Astrocyte of the spinal cord (primary cell): ENCODE data around the gene TMEM14C.

Source experiments
- DNase-seq: peaks from one replicate; pipeline ENCODE4 v3.0.0; 2011; ENCODE audit warnings: low read depth, low spot score
- H3K4me3 ChIP-seq: 2 replicates; pipeline ENCODE4 v1.5.1; 2011; ENCODE audit warnings: low read depth, mild to moderate bottlenecking, low read length, moderate library complexity
- CTCF ChIP-seq: IDR thresholded peaks from 2 replicates; pipeline ENCODE4 v1.5.1; 2012; ENCODE audit warnings: low read depth, mild to moderate bottlenecking, low read length, inconsistent platforms
- in situ Hi-C: cut with HindIII; loops from 2 replicates; pipeline ENCODE4 v1.10.0; 2017; ENCODE audit warnings: low sequenced_read_pairs

The TMEM14C gene

GRCh38 chr6:10759884-10760329 lies 37.0 kb downstream of the TMEM14C start:
- no peak for TF ChIP-seq CTCF
- peak; percentile 78 for DNase-seq
- in situ Hi-C loops: no loop called here

DNA sequence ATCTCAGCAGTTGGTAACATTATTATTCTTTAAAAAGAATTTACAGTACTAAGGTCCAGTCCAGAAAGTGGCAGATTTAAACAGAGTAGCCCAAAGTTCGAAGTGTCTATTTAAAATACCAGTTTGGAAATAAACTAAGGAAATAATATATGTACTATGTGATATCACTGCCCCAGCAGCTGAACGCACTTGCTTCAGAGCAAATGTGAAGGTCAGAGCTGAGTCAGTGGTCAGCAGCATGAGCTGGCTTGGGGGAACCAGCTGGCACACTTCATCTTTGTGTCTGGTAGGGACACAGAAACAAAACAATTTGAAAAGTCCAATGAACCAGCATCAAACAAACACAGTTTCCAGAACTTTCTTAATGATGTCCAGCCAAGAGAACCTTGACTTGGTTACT lies 40.1 kb downstream of the TMEM14C start:
- in situ Hi-C loops: no loop called here
- H3K4me3 ChIP-seq: no peak overlapping the region
- DNase-seq: peak; percentile 24
- TF ChIP-seq CTCF: no peak

More at GRCh38 chr6:10759884-10760329, 37.0 kb downstream of the TMEM14C start:
- H3K4me3 ChIP-seq: no peak overlapping the region

GRCh38 chr6:10769419-10769818 lies 46.5 kb downstream of the TMEM14C start:
- H3K4me3 ChIP-seq: no peak overlapping the region
- in situ Hi-C loops: no loop called here
- DNase-seq: no peak
- TF ChIP-seq CTCF: no peak

GRCh38 chr6:10771371-10771894 lies 48.6 kb downstream of the TMEM14C start:
- no peak overlapping the region for H3K4me3 ChIP-seq
- no peak for TF ChIP-seq CTCF
- in situ Hi-C loops: no loop called here
- DNase-seq: no peak

DNA sequence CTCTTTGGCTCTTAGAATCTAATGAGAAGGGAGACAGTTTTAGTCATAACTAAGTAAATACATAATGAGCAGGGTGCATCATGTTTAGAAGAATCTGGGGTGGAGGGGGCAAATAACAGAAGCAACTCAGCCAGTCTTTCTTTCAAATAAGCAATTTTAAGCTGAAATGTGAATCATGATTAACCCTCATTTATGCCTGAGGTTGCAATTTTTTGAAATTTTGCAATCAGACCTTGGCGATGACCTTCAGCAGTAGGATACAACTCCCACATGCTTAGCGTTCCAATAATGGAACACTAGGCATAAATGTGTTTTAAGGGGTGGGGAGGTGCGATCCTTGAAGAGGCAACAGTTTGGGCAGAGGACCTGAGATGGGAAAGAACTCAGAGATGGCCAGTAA lies 55.4 kb downstream of the TMEM14C start:
- TF ChIP-seq CTCF: no peak
- in situ Hi-C loops: no loop called here
- no peak overlapping the region for H3K4me3 ChIP-seq
- DNase-seq: no peak

DNA sequence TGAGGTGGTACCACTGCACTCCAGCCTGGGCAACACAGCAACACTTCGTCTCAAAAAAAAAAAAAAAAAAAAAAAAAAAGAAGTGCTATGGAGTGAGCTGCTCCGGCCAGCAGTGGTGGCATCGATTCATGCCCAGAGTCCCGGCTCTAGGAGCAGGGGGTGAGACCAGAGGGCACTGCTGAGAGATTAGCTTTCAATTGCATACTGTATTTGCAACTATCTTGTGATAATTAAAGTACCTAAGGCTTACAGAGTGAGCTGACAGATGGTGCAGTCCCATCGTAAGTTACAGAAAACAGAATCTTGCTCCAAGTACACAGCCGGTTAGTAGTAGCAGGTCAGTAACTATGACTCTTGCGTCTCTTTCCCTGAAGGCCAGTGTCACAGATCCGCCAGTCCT lies 56.2 kb downstream of the TMEM14C start:
- no peak overlapping the region for H3K4me3 ChIP-seq
- TF ChIP-seq CTCF: no peak
- no peak for DNase-seq
- in situ Hi-C loops: no loop called here
